HG03196 (cell line): ENCODE data around the gene ALPP.
"Not testable (repeated sequence)": the region's sequence is repeated elsewhere in the genome, so short reads cannot be mapped to it uniquely, and the experiment has no call there.

Experiments used
- ATAC-seq: cut with Tn5 transposase; IDR thresholded peaks from one replicate; pipeline ENCODE4 v1.9.1; 2021; ENCODE audit not compliant: unreplicated experiment

The ALPP gene

DNA sequence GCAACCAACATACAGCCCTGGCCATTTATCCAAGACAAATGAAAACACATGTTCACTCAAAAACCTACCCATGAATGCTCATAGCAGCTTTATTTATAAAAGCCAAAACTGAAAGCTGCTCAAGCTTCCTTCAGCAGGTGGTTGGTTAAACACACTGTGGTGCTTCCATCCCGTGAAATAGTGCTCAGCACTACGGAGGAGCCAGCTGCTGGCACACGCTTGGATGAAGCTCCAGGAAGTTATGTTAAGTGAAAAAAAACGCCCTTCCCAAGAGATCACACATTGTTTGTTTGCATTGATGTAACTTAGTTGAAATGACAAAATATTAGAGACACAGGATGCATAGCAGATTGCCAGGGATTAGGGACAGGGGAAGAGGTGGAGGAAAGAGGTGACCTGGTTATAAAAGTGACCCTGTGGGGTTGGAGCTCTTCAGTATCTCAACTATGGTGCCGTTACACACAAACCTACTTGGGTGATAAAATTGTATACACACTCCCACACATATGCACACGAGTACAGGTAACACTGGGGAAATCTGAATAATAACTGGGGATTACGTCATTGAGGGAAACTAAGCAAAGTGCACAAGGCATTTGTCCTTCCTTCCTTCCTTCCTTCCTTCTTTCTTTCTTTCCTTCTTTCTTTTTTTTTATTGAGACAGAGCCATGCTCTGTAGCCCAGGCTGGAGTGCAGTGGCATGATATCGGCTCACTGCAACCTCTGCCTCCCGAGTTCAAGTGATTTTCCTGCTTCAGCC is 21.9 kb downstream of the ALPP start:
- ATAC-seq: no peak

DNA sequence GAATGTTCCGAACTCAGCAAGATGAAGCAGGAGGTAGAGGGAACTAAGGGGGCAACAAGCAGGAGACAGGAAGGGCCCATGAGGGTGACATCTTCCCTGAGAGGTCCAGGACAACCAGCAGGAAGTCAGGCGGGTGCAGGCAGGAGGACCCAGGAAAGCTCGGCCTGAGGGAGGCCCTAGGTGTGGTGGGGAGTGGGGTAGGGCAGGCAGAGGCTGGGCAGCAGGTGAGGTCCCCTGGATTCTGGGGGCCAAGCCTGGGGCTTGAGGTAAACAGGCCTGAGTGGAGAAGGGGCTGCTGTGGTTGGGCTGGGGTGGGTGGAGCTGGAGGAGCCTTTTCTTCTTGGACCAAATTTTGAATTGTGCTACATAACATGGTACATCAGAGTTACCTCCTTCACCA is 24.0 kb downstream of the ALPP start:
- no peak for ATAC-seq

DNA sequence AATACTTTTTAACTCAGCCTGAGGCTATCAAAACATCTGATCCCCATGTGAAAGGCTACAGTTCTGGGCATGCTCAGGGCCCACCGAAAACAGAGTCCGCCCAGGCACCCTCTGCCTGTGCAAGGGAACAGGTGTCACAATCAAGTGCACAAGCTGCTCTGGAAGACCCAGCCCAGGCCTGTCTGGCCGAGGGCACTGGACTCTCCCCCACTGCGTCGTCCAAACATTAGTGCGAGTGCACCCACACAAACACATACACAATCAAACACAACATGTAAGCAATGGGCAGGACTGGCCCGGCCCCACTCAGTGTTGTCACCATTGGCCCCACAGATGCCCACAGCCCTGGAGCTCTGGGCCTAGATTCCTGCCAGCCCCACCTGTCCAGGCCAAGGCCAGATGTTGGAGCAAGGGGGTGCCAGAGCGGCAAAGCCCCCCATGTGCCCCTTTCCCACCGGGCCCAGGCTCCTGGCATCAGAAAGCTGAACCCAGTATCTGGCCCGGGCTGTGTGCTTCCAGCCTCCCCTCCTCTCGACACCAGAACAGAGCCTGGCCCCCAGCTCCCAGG is 27.5 kb downstream of the ALPP start:
- ATAC-seq: no peak

DNA sequence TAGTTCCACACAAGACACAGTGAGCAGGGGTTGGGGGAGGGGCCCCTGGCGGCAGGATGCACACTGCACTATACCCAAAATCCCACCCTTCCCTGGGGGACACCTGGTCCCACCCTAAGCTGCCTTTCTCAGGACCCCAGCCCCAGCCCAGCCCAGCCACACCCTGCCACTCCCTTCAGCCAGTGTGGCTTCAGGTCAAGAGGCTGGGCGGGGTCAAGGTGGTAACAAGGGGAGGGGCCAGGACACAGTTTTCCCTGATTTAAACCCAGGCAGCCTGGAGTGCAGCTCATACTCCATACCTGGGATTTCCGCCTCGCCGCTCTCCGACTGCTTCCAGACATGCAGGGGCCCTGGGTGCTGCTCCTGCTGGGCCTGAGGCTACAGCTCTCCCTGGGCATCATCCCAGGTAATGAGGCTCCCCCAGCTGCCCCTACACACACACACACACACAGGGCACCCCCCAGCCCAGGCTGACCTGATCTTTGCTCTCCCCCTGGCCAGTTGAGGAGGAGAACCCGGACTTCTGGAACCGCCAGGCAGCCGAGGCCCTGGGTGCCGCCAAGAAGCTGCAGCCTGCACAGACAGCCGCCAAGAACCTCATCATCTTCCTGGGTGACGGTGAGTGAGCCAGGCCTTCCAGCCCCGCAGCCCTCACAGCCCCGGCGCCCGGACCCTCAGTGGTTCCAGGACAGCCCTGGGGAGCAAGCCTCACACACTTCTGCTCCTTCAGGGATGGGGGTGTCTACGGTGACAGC is 28.2 kb downstream of the ALPP start, which contains the start of gene ALPG:
TSS of gene ALPG (plus strand) at position 289 of the 755 bp plus-strand sequence. CDS start at position 340, 51 bp downstream.
- no peak for ATAC-seq

DNA sequence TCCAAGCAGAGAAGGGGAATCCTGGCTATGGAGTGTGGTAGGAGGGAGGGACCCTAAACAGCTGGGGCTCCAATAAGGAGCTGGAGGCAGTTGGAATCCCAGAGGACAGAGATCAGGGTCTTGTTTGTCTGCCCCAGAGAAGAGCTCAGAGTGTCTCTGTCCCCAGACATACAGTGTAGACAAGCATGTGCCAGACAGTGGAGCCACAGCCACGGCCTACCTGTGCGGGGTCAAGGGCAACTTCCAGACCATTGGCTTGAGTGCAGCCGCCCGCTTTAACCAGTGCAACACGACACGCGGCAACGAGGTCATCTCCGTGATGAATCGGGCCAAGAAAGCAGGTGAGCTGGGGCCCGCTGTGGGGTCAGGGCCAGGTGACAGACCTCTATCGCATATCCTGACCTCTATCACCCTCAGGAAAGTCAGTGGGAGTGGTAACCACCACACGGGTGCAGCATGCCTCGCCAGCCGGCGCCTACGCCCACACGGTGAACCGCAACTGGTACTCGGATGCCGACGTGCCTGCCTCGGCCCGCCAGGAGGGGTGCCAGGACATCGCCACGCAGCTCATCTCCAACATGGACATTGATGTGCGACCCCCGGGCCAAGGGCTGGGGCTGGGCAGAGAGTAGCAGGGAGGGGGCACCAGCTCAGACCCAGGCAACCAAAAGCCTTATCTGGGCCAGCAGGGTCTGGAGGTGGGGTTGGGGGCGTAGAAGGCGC is 29.0 kb downstream of the ALPP start:
- not testable (repeated sequence) for ATAC-seq

DNA sequence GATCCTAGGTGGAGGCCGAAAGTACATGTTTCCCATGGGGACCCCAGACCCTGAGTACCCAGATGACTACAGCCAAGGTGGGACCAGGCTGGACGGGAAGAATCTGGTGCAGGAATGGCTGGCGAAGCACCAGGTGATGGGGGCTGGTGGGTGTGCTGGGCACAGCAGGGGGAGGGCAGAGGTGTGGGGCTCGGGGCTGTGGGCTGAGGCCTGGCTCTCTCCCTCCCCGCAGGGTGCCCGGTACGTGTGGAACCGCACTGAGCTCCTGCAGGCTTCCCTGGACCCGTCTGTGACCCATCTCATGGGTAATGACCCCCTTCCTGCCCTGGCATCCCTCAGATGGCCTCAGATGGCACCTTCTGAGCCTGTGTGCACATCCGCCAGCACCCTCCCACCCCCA is 29.7 kb downstream of the ALPP start:
- not testable (repeated sequence) for ATAC-seq

DNA sequence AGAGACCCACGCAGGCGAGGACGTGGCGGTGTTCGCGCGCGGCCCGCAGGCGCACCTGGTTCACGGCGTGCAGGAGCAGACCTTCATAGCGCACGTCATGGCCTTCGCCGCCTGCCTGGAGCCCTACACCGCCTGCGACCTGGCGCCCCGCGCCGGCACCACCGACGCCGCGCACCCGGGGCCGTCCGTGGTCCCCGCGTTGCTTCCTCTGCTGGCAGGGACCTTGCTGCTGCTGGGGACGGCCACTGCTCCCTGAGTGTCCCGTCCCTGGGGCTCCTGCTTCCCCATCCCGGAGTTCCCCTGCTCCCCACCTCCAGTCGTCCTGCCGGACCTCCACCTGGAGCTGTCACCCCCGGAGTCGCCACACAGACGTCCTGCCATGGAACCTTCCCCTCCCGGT is 31.1 kb downstream of the ALPP start:
- ATAC-seq: not testable (repeated sequence)

DNA sequence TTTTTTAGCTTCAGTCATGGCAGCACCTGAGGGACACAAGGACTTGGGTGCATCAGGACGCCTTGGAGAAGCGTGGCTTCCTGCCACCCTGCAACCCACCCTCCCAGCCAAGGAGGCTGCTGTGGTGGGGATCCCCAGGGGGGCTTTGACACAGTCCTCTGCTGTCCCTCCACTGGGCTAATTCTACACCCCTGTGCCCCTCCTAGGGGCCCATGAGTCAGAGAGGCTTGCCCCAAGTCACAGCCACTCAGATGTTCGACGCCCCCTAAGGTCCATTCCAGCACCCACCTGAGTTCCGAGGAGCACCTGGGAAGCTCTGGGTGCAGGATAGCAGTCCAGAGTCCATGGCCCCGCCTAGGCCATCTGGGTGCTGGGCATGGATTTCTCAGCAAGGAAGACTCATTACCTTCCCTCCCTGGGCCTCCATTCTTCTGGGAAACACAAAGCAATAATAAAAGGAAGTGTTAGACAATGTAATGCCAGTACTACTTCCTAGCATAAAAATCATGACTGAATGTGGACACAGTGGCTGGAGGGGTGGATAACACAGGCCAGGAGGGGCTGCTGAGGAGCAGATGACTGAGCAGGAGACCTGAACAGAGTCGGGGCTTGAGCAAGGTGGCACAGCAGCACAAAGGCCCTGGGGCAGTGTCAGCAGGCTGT is 31.8 kb downstream of the ALPP start:
- ATAC-seq: no peak

DNA sequence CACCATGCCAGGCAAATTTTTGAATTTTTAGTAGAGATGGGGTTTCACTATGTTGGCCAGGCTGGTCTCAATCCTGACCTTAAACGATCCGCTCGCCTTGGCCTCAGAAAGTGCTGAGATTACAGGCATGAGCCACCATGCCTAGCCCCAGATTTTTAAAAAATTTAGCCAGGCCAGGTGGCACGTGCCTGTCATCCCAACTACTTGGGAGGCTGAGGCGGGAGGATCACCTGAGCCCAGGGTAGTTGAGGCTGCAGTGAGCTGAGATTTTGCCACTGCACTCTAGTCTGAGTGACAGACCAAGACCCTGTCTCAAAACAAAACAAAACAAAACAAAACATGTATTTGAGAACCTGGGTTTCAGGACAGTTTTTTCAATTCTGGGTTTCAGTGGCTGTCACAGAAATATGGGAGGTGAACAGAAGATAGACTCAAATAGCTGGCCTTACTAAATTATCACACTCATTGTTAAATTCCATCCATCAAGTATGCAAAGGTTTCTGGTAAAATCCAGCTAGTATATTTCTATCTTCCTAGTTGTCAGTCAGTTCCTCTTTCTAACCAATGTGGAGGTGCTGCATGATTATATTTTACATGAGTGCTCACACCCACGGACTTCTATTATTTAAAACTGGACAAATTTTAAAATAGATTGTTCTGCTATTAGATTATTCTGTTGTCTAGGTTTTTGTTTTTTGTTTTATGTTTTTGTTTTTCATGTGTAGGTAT is 33.5 kb downstream of the ALPP start:
- no peak for ATAC-seq

DNA sequence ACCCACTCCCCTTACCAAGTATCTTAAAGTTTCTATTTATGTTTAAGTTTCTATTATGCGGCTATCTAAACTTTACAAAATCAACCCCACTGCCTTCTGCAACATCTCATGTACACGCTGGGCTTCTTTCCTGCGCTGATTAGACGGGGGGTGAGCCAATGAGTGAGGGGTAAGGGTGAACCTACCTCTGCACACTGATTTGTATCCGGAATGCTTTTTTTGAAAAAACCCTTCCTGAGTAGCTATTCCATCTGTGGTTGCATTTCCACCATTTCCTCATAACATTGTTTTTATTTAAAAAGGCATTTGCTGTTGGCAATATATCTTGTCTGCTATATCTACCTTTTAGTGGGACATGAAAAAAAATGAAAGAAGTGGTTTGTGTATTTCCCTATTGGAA is 34.4 kb downstream of the ALPP start:
- no peak for ATAC-seq

DNA sequence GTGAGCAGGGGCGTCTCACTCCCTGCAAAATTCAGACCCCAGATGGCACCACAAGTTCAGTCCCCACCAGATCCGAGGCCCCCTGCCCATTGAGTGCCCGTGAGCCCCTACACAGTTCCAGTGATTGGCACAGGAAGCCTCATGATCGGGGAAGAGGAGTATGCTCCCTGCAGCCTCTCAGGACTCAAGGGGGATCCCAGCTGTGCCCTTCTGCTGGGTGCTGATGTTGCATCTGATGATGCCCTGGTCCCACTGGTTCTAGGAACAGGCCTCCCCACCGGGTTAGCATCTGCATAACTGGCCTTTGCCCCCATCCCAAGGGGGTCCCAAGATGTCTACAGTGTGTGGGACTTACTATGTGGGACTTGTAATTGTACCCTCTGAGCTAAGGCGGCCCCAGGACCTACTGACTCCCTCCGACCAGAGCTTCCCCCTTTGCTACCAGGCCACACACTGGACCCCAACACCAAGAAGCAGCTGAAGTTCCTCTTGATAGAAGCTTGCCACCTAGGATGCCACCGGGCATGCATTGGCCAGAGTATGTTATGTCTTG is 36.7 kb downstream of the ALPP start:
- no peak for ATAC-seq

DNA sequence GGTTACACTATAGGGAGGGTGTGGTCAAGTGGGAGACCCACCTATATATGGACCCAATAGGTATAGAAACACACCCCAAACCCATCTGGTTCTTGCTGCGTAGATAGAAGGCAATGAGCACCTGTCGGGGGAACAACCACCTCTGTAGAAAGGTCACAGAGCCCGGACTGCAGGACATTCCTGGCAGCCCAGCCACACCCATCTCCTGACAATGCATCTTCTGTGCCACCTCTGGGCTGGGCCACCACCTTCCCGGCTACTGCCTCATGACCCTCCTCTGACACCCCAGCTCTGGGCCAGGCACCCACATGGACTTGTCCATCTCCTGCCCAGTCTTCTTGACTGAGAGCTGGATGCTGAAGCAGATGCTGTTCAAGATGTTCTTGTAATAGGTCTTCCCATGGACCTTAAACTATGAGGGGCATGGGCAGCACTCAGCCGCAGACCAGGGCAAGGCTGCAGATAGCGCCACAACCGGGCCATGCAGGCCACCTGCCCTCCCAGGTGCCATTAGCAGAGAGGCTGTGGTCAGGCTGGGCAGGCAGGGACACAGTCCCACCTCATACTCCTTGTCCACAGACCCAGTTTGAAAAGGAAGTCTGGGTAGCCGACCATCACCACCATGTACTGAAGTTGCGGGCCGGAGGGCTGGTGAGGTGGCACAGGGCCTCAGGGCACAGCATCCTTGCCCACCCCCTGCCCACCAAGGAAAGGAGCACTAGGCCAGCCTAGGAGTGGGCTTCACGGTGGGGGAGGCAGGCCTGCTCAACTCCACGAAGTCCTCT is 37.4 kb downstream of the ALPP start:
- ATAC-seq: no peak

DNA sequence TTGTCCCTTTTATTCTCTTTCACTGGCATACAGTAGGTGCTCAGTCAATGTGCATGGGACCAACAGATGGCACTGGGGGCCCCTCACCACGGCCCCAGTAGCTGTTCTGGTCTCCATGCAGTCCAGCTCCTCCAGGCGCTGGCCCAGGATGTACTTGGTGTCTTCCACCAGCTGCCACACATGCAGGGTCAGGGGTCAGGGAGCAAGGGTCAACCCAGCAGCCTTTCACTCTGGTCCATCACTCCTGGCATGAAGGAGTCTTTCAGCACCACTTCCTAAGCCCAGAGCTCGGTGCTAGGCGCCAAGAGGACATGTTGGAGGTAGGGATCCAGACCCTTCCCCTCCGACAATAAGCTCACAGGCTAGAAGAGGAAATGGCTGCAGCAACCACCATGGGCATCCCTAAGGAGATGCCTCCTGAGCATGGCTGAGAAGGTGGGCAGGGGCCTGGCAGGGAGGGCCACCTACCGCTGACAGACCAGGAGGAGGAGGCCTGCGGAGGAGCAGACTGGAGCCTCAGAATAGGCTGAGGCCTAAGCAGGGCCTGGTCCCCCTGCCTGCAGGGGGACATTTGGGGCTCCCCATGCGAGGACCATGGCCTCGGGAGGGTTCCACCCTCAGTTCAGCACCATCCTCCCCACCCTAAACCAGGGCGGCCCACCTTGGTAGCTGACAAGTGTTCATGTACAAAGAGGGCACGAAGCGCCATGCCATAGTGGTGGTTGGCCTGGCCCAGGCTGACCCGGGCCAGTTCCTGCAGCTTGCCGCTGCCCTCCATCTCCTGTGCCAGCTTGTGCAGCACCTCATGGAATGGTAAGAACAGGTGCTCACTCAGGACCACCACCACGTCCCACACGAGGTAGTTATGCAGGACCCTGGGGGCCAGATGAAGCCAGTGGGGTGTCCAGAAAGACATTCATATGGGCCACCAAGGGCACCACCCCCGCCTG is 38.2 kb downstream of the ALPP start:
- no peak for ATAC-seq

DNA sequence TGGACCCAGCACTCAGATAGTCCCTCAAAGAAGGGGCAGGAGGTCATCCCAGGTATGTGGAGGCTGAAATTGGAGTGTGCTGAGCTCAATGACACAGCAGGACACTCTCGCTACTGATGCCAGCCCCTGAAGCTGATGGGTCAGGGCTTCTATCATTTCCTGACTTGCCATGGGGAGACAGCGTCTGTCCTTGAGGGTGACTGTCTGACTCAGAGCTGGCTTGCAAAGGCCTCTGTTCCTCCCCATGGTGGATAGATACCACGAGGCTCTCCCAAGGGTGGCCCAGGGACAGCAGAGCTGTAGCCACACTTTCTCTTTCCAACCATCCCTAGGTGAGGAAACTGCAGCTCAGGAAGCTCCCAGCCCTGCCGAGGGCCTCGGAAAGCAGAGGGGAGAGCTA is 38.9 kb downstream of the ALPP start:
- no peak for ATAC-seq

DNA sequence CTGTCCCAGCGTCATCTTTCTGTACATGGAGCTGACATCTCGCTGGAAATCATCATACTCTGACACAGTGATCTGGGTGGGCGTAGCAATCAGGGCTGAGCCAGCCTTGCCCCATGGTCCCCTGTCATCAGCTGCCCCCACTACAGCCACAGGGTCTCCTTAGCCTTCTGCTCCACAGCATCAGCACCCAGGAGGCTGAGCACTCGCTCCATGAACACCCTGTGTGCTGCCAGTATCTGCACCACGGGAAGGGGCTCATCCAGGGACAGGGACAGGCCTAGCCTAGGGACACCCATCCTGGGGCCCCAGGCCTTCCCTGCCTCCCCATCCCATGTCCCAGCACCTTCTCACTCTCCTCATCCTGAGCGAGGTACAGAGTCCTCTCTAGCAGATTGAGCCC is 39.5 kb downstream of the ALPP start:
- no peak for ATAC-seq

DNA sequence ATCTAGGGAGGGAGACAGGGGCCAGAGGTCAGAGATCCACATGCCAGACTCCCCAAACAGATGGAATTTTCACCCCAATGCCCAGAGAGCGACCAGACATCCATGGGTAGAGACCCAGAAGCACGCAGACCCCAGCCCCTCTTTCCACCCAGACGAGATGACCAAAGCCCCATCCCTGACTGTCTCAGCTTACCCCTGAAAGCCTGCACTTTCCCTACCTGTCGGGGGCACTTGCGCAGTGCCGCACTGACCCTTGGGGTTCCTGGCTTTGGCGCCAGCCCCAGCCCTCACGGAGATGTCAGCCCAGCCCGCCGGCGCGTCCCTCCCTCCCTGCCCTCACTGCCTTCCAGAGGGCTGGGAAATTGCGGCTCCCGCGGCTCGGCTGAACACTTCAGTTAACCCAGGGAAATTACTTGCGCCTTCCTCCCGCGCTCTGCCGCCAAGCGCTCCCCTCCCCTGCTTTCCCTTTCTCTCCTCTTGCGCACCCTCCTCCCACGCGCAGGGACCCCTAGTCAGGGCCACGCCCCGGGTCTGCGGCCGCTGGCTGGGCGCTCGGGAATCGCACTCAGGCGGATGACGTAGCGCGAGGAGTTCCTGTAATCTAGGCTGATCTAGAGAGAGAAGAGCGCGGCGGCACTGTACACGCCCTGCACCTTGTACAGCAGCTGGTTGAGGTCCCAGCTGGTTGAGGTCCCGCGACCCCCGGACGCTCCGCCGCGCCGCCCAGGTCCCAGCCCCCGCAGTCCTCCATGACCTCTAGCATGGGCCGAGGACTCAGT is 40.1 kb downstream of the ALPP start:
- ATAC-seq: no peak
